Osteoblast (primary cell): ENCODE results near the gene SEPTIN1. TPM values are rescaled to one million over a fixed set of nuclear protein-coding genes. Genes with fewer than 3 reads are reported as not detected.

ENCODE experiments used
- DNase-seq: peaks from one replicate; pipeline ENCODE4 v3.0.0; 2011; ENCODE audit warnings: low spot score, mixed read lengths; ENCODE audit not compliant: insufficient read length; ENCODE audit errors: missing footprints
- H2AFZ ChIP-seq: 2 replicates; pipeline ENCODE4 v1.6.0; 2011; ENCODE audit warnings: mild to moderate bottlenecking, low read length
- H3K27ac ChIP-seq: 2 replicates; pipeline ENCODE4 v1.5.1; 2011; ENCODE audit warnings: mild to moderate bottlenecking, low read depth, low read length, moderate library complexity
- H3K27me3 ChIP-seq: 2 replicates; pipeline ENCODE4 v1.6.0; 2012; ENCODE audit warnings: mild to moderate bottlenecking, control low read depth, inconsistent platforms, low read length, moderate library complexity; ENCODE audit not compliant: insufficient read depth
- H3K36me3 ChIP-seq: 2 replicates; pipeline ENCODE4 v1.5.1; 2011; ENCODE audit warnings: mild to moderate bottlenecking, low read length, control low read depth, moderate library complexity; ENCODE audit not compliant: insufficient read depth
- H3K4me1 ChIP-seq: 2 replicates; pipeline ENCODE4 v1.5.1; 2011; ENCODE audit warnings: mild to moderate bottlenecking, low read length, control low read depth, moderate library complexity; ENCODE audit not compliant: insufficient read depth
- H3K4me2 ChIP-seq: 2 replicates; pipeline ENCODE4 v1.6.0; 2011; ENCODE audit warnings: mild to moderate bottlenecking, low read length; ENCODE audit not compliant: insufficient read depth
- H3K4me3 ChIP-seq: fragments of 200-600 bp; sonication (generic); 3 replicates; pipeline ENCODE4 v1.5.1; 2012; ENCODE audit warnings: mild to moderate bottlenecking, low read length, inconsistent platforms; ENCODE audit not compliant: insufficient read depth
- H3K79me2 ChIP-seq: 2 replicates; pipeline ENCODE4 v1.6.0; 2012; ENCODE audit warnings: mild to moderate bottlenecking, low read length, control low read depth, inconsistent platforms; ENCODE audit not compliant: insufficient read depth
- H3K9me3 ChIP-seq: 2 replicates; pipeline ENCODE4 v1.5.1; 2011; ENCODE audit warnings: low read depth, low read length, control low read depth
- H4K20me1 ChIP-seq: 2 replicates; pipeline ENCODE4 v1.6.0; 2012; ENCODE audit warnings: mild to moderate bottlenecking, low read length, control low read depth; ENCODE audit not compliant: insufficient read depth
- CTCF ChIP-seq: IDR thresholded peaks from 2 replicates; pipeline ENCODE4 v1.5.1; 2011; ENCODE audit warnings: mild to moderate bottlenecking, low read depth, low read length, moderate library complexity; ENCODE audit errors: extremely low read depth
- total RNA-seq: library from RNA; depleted of rRNA; stranded (reverse); fragments of >200 nt; gene quantifications from 2 replicates; pipeline ENCODE4 v1.2.3, GENCODE V29; 2012

Gene SEPTIN1
- total RNA-seq: 0.29 TPM in 1 of 2 replicates, not detected in the other

- Histone ChIP-seq H3K79me2 (peaks cover 4% of the 10 kb centered on the region), H2AFZ (no peak within 1 kb of the TSS), H3K27me3 (no peaks in the 10 kb centered on the region), H3K4me1 (peaks cover 10% of the 10 kb centered on the region), H4K20me1 (peaks cover 8% of the 10 kb centered on the region), H3K27ac (no peak within 1 kb of the TSS), H3K9me3 (no peaks in the 10 kb centered on the region), H3K4me3 (no peak within 1 kb of the TSS), H3K36me3 (no peaks in the 10 kb centered on the region), H3K4me2 (no peak within 1 kb of the TSS)
- peak; percentile 19 for DNase-seq
- TF ChIP-seq CTCF: no peak
Observed at GRCh38 chr16:30382111-30382881, at the start of gene SEPTIN1. TSS of gene SEPTIN1 (minus strand) at chr16:30382561. CDS start at chr16:30382542, 19 bp downstream.

- Histone ChIP-seq H4K20me1 (no peaks in the 10 kb centered on the region), H3K4me1 (peaks cover 20% of the 10 kb centered on the region), H2AFZ (peak overlapping the region; percentile 97), H3K36me3 (no peaks in the 10 kb centered on the region), H3K27me3 (no peaks in the 10 kb centered on the region), H3K4me3 (peak overlapping the region; percentile 88), H3K27ac (peak overlapping the region; percentile 58), H3K9me3 (no peaks in the 10 kb centered on the region), H3K79me2 (peaks cover 23% of the 10 kb centered on the region), H3K4me2 (peak overlapping the region; percentile 99)
- no peak for TF ChIP-seq CTCF
- DNase-seq: peak; percentile 81
Observed at GRCh38 chr16:30430428-30430970, 48.1 kb upstream of the SEPTIN1 start.

GRCh38 chr16:30429678-30430427, 47.5 kb upstream of the SEPTIN1 start, which contains the start of gene DCTPP1:
TSS of gene DCTPP1 (minus strand) at chr16:30430030. CDS start at chr16:30429980, 50 bp downstream.
- peak within 1 kb of the TSS; percentile 99 for H3K4me2 ChIP-seq
- TF ChIP-seq CTCF: peak; percentile 82
- H3K4me1 ChIP-seq: peaks cover 20% of the 10 kb centered on the region
- peak; percentile 99 for DNase-seq
- H3K27ac ChIP-seq: peak within 1 kb of the TSS; percentile 58
- no peaks in the 10 kb centered on the region for H3K36me3 ChIP-seq
- no peaks in the 10 kb centered on the region for H3K9me3 ChIP-seq
- H3K4me3 ChIP-seq: peak within 1 kb of the TSS; percentile 88
- H3K79me2 ChIP-seq: peaks cover 23% of the 10 kb centered on the region
- H3K27me3 ChIP-seq: no peaks in the 10 kb centered on the region
- peak within 1 kb of the TSS; percentile 97 for H2AFZ ChIP-seq
- no peaks in the 10 kb centered on the region for H4K20me1 ChIP-seq

- no peak for DNase-seq
- no peaks in the 10 kb centered on the region for H4K20me1 ChIP-seq
- H3K27me3 ChIP-seq: no peaks in the 10 kb centered on the region
- peak overlapping the region; percentile 88 for H3K4me3 ChIP-seq
- no peaks in the 10 kb centered on the region for H3K9me3 ChIP-seq
- TF ChIP-seq CTCF: no peak
- peak overlapping the region; percentile 93 for H2AFZ ChIP-seq
- peak overlapping the region; percentile 99 for H3K4me2 ChIP-seq
- peaks cover 23% of the 10 kb centered on the region for H3K79me2 ChIP-seq
- peak overlapping the region; percentile 58 for H3K27ac ChIP-seq
- no peaks in the 10 kb centered on the region for H3K36me3 ChIP-seq
- H3K4me1 ChIP-seq: peaks cover 20% of the 10 kb centered on the region
Observed at GRCh38 chr16:30429418-30429677, 47.0 kb upstream of the SEPTIN1 start.
